HepG2 (cell line): ENCODE measurements around the gene PEX10. TPM values are rescaled to one million over a fixed set of nuclear protein-coding genes. Genes with fewer than 3 reads are reported as not detected.

Experiments used
- ARNT ChIP-seq: fragments of 450-650 bp; IDR thresholded peaks from 2 replicates; pipeline ENCODE4 v1.6.1; 2017
- DR1 ChIP-seq: sonication (generic); formaldehyde crosslinking; IDR thresholded peaks from 2 replicates; pipeline ENCODE4 v1.8.0; 2021; ENCODE audit warnings: mild to moderate bottlenecking, missing genetic modification reagents, inconsistent platforms
- FOXA3 ChIP-seq: IDR thresholded peaks from 2 replicates; pipeline ENCODE4 v1.6.1; 2016; ENCODE audit warnings: missing genetic modification reagents, missing compliant biosample characterization
- HNRNPK ChIP-seq: fragments of 200-400 bp; formaldehyde crosslinking; IDR thresholded peaks from 2 replicates; pipeline ENCODE4 v1.6.1; 2018; ENCODE audit warnings: low read length, low read depth, moderate library complexity, mild to moderate bottlenecking; ENCODE audit not compliant: poor library complexity, severe bottlenecking
- HNRNPL ChIP-seq: fragments of 200-400 bp; formaldehyde crosslinking; IDR thresholded peaks from 2 replicates; pipeline ENCODE4 v1.6.1; 2017; ENCODE audit warnings: mild to moderate bottlenecking, low read depth, low read length
- HNRNPLL ChIP-seq: fragments of 200-400 bp; formaldehyde crosslinking; IDR thresholded peaks from 2 replicates; pipeline ENCODE4 v1.6.1; 2017; ENCODE audit warnings: mild to moderate bottlenecking, low read depth, low read length; ENCODE audit not compliant: poor library complexity, severe bottlenecking
- JDP2 ChIP-seq: sonication (generic); formaldehyde crosslinking; IDR thresholded peaks from 2 replicates; pipeline ENCODE4 v1.8.1; 2022; ENCODE audit warnings: missing genetic modification reagents, borderline replicate concordance
- KDM3A ChIP-seq: IDR thresholded peaks from 2 replicates; pipeline ENCODE4 v1.6.1; 2018; ENCODE audit warnings: low read depth, missing compliant biosample characterization
- NR2F1 ChIP-seq, 2 experiments: fragments of 450-650 bp in 1 of 2; formaldehyde crosslinking in 1 of 2; IDR thresholded peaks; 2 replicates each; pipeline versions ENCODE4 v1.5.0 to v1.6.1; 2016 to 2020; ENCODE audit warnings: mild to moderate bottlenecking in 1 of 2, missing compliant biosample characterization in 1 of 2, missing genetic modification reagents in 1 of 2, moderate library complexity in 1 of 2
- RAD21 ChIP-seq: fragments of 450-650 bp; formaldehyde crosslinking; IDR thresholded peaks from 2 replicates; pipeline ENCODE4 v1.5.0; 2020; ENCODE audit warnings: mild to moderate bottlenecking
- RORA ChIP-seq: sonication (generic); formaldehyde crosslinking; IDR thresholded peaks from 2 replicates; pipeline ENCODE4 v1.5.0; 2020; ENCODE audit warnings: mild to moderate bottlenecking, missing genetic modification reagents, moderate library complexity
- SIX1 ChIP-seq: sonication (generic); formaldehyde crosslinking; IDR thresholded peaks from 2 replicates; pipeline ENCODE4 v1.4.0; 2020; ENCODE audit warnings: missing genetic modification reagents, borderline replicate concordance
- SP140L ChIP-seq: sonication (generic); formaldehyde crosslinking; IDR thresholded peaks from 2 replicates; pipeline ENCODE4 v1.4.0; 2020; ENCODE audit warnings: missing genetic modification reagents, borderline replicate concordance
- STAG1 ChIP-seq: sonication (generic); formaldehyde crosslinking; IDR thresholded peaks from 2 replicates; pipeline ENCODE4 v1.4.0; 2020; ENCODE audit warnings: missing genetic modification reagents
- ZNF253 ChIP-seq: sonication (generic); formaldehyde crosslinking; IDR thresholded peaks from 2 replicates; pipeline ENCODE4 v1.8.0; 2022; ENCODE audit warnings: mild to moderate bottlenecking, missing genetic modification reagents, borderline replicate concordance
- ZNF496 ChIP-seq: sonication (generic); formaldehyde crosslinking; IDR thresholded peaks from 2 replicates; pipeline ENCODE4 v1.8.1; 2023; ENCODE audit warnings: mild to moderate bottlenecking, moderate library complexity, missing genetic modification reagents; ENCODE audit not compliant: insufficient replicate concordance
- ZNF562 ChIP-seq: sonication (generic); formaldehyde crosslinking; IDR thresholded peaks from 2 replicates; pipeline ENCODE4 v1.8.0; 2022; ENCODE audit warnings: missing genetic modification reagents, borderline replicate concordance
- ZNF564 ChIP-seq: sonication (generic); formaldehyde crosslinking; IDR thresholded peaks from 2 replicates; pipeline ENCODE4 v1.8.1; 2023; ENCODE audit warnings: mild to moderate bottlenecking, missing genetic modification reagents
- polyA plus RNA-seq, 8 experiments: library from polyadenylated mRNA; depleted of rRNA in 3 of 8; stranded (reverse) in 7 of 8; unstranded in 1 of 8; fragments of >200 nt; fragmentation: Illumina TruSeq in 4 of 8; extraction: Trizol in 4 of 8; gene quantifications; 2 replicates each; pipeline versions ENCODE4 v1.2.1 to v1.2.3, GENCODE V29; 2011 to 2016; ENCODE audit warnings: low read depth in 4 of 8, missing spikeins in 1 of 8, mixed read lengths in 1 of 8; ENCODE audit not compliant: insufficient read depth in 1 of 8
- total RNA-seq, 5 experiments: library from RNA; depleted of rRNA; stranded (reverse); fragments of >200 nt; fragmentation: Illumina TruSeq; extraction: Trizol; gene quantifications; 2 replicates each; pipeline ENCODE4 v1.2.3, GENCODE V29; 2016; ENCODE audit warnings: low read depth in 1 of 5
- TF ChIP-seq, protein P1 (sequence below): sonication (generic); formaldehyde crosslinking; IDR thresholded peaks from 2 replicates; pipeline ENCODE4; 2020; ENCODE audit warnings: missing genetic modification reagents, mild to moderate bottlenecking, borderline replicate concordance
- TF ChIP-seq, protein P2 (sequence below): conservative IDR thresholded peaks from 2 replicates; pipeline ENCODE4 v1.6.1; 2018; ENCODE audit warnings: missing genetic modification reagents
- TF ChIP-seq, protein P3 (sequence below): sonication (generic); formaldehyde crosslinking; IDR thresholded peaks from 2 replicates; pipeline ENCODE4 v1.5.0; 2020; ENCODE audit warnings: mild to moderate bottlenecking, missing genetic modification reagents, moderate library complexity
- TF ChIP-seq, protein P4 (sequence below): sonication (generic); formaldehyde crosslinking; IDR thresholded peaks from 2 replicates; pipeline ENCODE4 v1.4.0; 2020; ENCODE audit warnings: mild to moderate bottlenecking, missing genetic modification reagents

Gene PEX10
- total and polyA plus RNA-seq, 2 of the 13 experiments (the other 11 are each of a cell fraction or from before 2014, with no cell fraction given), result 16.1 to 39.6 TPM

DNA sequence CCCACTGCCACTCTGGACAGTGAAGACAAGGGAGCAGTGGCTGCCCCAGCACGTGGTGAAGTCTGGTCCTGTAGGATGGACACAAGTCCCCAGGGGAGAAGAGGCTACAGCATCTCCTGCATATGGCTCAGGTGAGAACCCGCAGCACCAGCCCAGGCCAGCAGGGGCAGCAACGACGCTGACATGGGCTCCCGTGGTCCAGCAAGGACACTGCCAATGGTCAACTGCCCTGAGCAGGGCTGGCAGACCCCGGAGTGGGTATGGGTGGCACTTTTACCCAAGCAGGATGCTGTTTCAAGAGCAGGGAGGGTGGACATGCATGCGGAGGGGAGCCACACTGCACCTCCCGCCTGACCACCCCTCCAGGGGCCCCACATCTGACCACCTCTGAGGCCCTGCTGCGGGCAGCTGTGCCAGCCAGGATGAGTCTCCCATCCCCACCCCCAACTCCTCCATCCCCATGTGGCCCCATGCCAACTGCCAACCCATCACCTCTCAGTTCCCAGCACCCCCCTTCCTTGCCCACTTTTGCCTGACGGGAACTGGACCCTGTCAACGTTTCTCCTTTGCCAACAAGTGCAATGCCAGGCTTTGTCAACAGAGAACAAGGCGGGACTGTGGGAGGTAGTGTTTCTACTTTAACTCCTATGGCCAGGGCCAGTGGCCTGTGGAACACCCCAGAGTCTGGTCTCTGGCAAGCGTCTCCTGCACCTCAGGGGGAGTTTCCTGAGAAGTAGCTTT is 29.6 kb downstream of the PEX10 start (continued):
- TF ChIP-seq JDP2 (CRISPR knock-in tag) (no peak), ZNF564 (CRISPR knock-in tag) (no peak), RORA (CRISPR knock-in tag) (no peak), HNRNPL (peak; percentile 92), NR2F1 (CRISPR knock-in tag; IDR thresholded peaks at IDR 0.05) (no peak), ZNF496 (CRISPR knock-in tag) (no peak), STAG1 (CRISPR knock-in tag) (peak; percentile 61), KDM3A (no peak), ARNT (no peak), HNRNPLL (peak; percentile 23), HNRNPK (peak; percentile 15), RAD21 (CRISPR knock-in tag) (0 out of 2 replicates have a peak, but pooled peaks have one; percentile 21), FOXA3 (no peak), SIX1 (CRISPR knock-in tag) (no peak), DR1 (CRISPR knock-in tag) (no peak), ZNF253 (no peak), SP140L (CRISPR knock-in tag) (no peak), ZNF562 (CRISPR knock-in tag) (no peak)
- TF ChIP-seq, protein P1, sequence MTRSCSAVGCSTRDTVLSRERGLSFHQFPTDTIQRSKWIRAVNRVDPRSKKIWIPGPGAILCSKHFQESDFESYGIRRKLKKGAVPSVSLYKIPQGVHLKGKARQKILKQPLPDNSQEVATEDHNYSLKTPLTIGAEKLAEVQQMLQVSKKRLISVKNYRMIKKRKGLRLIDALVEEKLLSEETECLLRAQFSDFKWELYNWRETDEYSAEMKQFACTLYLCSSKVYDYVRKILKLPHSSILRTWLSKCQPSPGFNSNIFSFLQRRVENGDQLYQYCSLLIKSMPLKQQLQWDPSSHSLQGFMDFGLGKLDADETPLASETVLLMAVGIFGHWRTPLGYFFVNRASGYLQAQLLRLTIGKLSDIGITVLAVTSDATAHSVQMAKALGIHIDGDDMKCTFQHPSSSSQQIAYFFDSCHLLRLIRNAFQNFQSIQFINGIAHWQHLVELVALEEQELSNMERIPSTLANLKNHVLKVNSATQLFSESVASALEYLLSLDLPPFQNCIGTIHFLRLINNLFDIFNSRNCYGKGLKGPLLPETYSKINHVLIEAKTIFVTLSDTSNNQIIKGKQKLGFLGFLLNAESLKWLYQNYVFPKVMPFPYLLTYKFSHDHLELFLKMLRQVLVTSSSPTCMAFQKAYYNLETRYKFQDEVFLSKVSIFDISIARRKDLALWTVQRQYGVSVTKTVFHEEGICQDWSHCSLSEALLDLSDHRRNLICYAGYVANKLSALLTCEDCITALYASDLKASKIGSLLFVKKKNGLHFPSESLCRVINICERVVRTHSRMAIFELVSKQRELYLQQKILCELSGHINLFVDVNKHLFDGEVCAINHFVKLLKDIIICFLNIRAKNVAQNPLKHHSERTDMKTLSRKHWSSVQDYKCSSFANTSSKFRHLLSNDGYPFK (CRISPR knock-in tag), result 0 out of 2 replicates have a peak, but pooled peaks have one; percentile 5
- TF ChIP-seq, protein P2, sequence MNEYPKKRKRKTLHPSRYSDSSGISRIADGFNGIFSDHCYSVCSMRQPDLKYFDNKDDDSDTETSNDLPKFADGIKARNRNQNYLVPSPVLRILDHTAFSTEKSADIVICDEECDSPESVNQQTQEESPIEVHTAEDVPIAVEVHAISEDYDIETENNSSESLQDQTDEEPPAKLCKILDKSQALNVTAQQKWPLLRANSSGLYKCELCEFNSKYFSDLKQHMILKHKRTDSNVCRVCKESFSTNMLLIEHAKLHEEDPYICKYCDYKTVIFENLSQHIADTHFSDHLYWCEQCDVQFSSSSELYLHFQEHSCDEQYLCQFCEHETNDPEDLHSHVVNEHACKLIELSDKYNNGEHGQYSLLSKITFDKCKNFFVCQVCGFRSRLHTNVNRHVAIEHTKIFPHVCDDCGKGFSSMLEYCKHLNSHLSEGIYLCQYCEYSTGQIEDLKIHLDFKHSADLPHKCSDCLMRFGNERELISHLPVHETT (CRISPR knock-in tag), result no peak
- TF ChIP-seq, protein P3, sequence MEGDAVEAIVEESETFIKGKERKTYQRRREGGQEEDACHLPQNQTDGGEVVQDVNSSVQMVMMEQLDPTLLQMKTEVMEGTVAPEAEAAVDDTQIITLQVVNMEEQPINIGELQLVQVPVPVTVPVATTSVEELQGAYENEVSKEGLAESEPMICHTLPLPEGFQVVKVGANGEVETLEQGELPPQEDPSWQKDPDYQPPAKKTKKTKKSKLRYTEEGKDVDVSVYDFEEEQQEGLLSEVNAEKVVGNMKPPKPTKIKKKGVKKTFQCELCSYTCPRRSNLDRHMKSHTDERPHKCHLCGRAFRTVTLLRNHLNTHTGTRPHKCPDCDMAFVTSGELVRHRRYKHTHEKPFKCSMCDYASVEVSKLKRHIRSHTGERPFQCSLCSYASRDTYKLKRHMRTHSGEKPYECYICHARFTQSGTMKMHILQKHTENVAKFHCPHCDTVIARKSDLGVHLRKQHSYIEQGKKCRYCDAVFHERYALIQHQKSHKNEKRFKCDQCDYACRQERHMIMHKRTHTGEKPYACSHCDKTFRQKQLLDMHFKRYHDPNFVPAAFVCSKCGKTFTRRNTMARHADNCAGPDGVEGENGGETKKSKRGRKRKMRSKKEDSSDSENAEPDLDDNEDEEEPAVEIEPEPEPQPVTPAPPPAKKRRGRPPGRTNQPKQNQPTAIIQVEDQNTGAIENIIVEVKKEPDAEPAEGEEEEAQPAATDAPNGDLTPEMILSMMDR (CRISPR knock-in tag), result peak; percentile 71
- TF ChIP-seq, protein P4, sequence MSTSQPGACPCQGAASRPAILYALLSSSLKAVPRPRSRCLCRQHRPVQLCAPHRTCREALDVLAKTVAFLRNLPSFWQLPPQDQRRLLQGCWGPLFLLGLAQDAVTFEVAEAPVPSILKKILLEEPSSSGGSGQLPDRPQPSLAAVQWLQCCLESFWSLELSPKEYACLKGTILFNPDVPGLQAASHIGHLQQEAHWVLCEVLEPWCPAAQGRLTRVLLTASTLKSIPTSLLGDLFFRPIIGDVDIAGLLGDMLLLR, result no peak
- TF ChIP-seq, all 625 proteins: peak for 8
